Measurements from ENCODE around the gene OR13C5.

GRCh38 chr9:104580562-104580961, 18.7 kb downstream of the OR13C5 start:
- TF ChIP-seq CTCF (conservative IDR thresholded peaks at IDR 0.05; ENCODE audit: low read depth in 2 of 2) = no peak
- TF ChIP-seq REST (IDR thresholded peaks at IDR 0.05; ENCODE audit: unreplicated experiment) = no peak
- no peak for TF ChIP-seq POLR2AphosphoS5 (IDR thresholded peaks at IDR 0.05; ENCODE audit: low read depth)
- TF ChIP-seq EZH2 (IDR thresholded peaks at IDR 0.05; ENCODE audit: low read depth, unreplicated experiment) = no peak
- TF ChIP-seq EZH2phosphoT487 (IDR thresholded peaks at IDR 0.05; ENCODE audit: unreplicated experiment) = no peak

Data from GM23338 (cell line).